MV-4-11 (cell line): ENCODE results near the gene AMELY.
"Not testable (repeated sequence)": the region's sequence is repeated elsewhere in the genome, so short reads cannot be mapped to it uniquely, and the experiment has no call there.

ENCODE experiments used
- DNase-seq: peaks from one replicate; lab custom pipeline; 2025; lab: John Stamatoyannopoulos, UW

AMELY gene

GRCh38 chrY:6911253-6911881, at the start of gene AMELY:
Gene AMELY (minus strand): TSS chrY:6911752. CDS start chrY:6872608, 39,144 bp downstream.
- no peak for DNase-seq

- no peak for DNase-seq
These were observed 38.4 kb upstream of the AMELY start for GRCh38 chrY:6949947-6950346.

GRCh38 chrY:6948378-6948777, 36.8 kb upstream of the AMELY start:
- no peak for DNase-seq

GRCh38 chrY:6947695-6948094, 36.1 kb upstream of the AMELY start:
- no peak for DNase-seq

GRCh38 chrY:6935497-6935896, 23.9 kb upstream of the AMELY start:
- no peak for DNase-seq

GRCh38 chrY:6931779-6932396, 20.3 kb upstream of the AMELY start:
- no peak for DNase-seq

- DNase-seq = no peak
These were observed 17.7 kb upstream of the AMELY start for GRCh38 chrY:6929237-6929636.

GRCh38 chrY:6928265-6928664, 16.7 kb upstream of the AMELY start:
- no peak for DNase-seq

GRCh38 chrY:6921061-6921460, 9.5 kb upstream of the AMELY start:
- DNase-seq = no peak

- DNase-seq = no peak
These were observed 1.8 kb upstream of the AMELY start for GRCh38 chrY:6913362-6913761.

- DNase-seq = no peak
These were observed 940 bp downstream of the AMELY start, which contains the start of gene TBL1Y for GRCh38 chrY:6910372-6911252. Gene TBL1Y (plus strand): TSS chrY:6910697. CDS start chrY:7025085, 114,388 bp downstream.

GRCh38 chrY:6909856-6910255, 1.7 kb downstream of the AMELY start:
- no peak for DNase-seq

GRCh38 chrY:6909118-6909521, 2.4 kb downstream of the AMELY start:
- peak; percentile 76 for DNase-seq

GRCh38 chrY:6908021-6908420, 3.5 kb downstream of the AMELY start:
- not testable (repeated sequence) for DNase-seq

- no peak for DNase-seq
These were observed 4.0 kb downstream of the AMELY start for GRCh38 chrY:6907591-6907990.

- DNase-seq = not testable (repeated sequence)
These were observed 9.4 kb downstream of the AMELY start for GRCh38 chrY:6902116-6902515.

GRCh38 chrY:6895236-6895635, 16.3 kb downstream of the AMELY start:
- DNase-seq = no peak

GRCh38 chrY:6894496-6894895, 17.1 kb downstream of the AMELY start:
- no peak for DNase-seq

- DNase-seq = no peak
These were observed 62.2 kb downstream of the AMELY start for GRCh38 chrY:6849384-6849783.

- DNase-seq = not testable (repeated sequence)
These were observed 68.9 kb downstream of the AMELY start for GRCh38 chrY:6842650-6843049.
